Neutrophil (primary cell): ENCODE results near the gene CHCHD6.

Experiments
- H3K27ac ChIP-seq: fragments of 200-600 bp; sonication (generic); 2 replicates; pipeline ENCODE4 v1.5.1; 2016; ENCODE audit warnings: mild to moderate bottlenecking, moderate library complexity
- H3K27me3 ChIP-seq: fragments of 200-600 bp; sonication (generic); 2 replicates; pipeline ENCODE4 v1.6.0; 2016; ENCODE audit warnings: mild to moderate bottlenecking
- H3K36me3 ChIP-seq: fragments of 200-600 bp; sonication (generic); 2 replicates; pipeline ENCODE4 v1.5.1; 2017
- H3K4me1 ChIP-seq, 2 experiments: fragments of 200-600 bp in 1 of 2; sonication (generic) in 1 of 2; 1 replicate in 1 of 2; 2 replicates in 1 of 2; pipeline versions ENCODE4 v1.5.1 to v1.6.1; 2013 to 2016; ENCODE audit warnings: low read depth in 1 of 2, low read length in 1 of 2, mild to moderate bottlenecking in 1 of 2, moderate library complexity in 1 of 2; ENCODE audit not compliant: control insufficient read depth in 1 of 2, insufficient read depth in 1 of 2
- H3K4me3 ChIP-seq, 2 experiments: fragments of 200-600 bp in 1 of 2; sonication (generic) in 1 of 2; 1 replicate in 1 of 2; 2 replicates in 1 of 2; pipeline ENCODE4 v1.5.1; 2013 to 2016; ENCODE audit warnings: low read depth in 1 of 2, low read length in 1 of 2, mild to moderate bottlenecking in 1 of 2, moderate library complexity in 1 of 2
- H3K9me3 ChIP-seq: fragments of 200-600 bp; sonication (generic); 2 replicates; pipeline ENCODE4 v1.5.1; 2016
- TF ChIP-seq, protein P1 (sequence below): fragments of 200-600 bp; sonication (generic); IDR thresholded peaks from 2 replicates; pipeline ENCODE4 v1.5.1; 2016; ENCODE audit warnings: antibody characterized with exemption

Gene CHCHD6

DNA sequence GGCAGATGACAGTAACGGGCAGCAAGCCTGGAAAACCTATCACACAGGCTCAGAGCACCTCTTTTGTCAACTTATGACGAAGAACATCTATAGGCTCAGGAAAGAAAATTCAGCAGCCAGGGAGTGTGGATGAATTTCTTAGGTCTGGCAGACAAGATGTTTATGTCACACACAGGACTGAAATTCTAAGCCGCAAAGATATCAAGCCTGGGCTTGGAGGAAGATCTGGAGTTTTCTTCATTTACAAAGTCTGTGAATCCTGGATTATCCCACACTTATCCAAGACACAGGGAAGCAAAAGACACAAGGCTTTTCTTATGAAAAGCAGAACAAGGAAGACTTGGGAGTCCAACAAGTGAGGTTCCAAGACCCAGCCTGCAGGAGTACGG, 23.4 kb upstream of the CHCHD6 start:
- Histone ChIP-seq H3K27ac (no peak overlapping the region), H3K4me1 (peaks cover 0 to 4% of the 10 kb centered on the region in 2 experiments), H3K36me3 (no peaks in the 10 kb centered on the region), H3K9me3 (no peaks in the 10 kb centered on the region), H3K27me3 (peaks cover 63% of the 10 kb centered on the region), H3K4me3 (no peak overlapping the region)
- TF ChIP-seq, protein P1, sequence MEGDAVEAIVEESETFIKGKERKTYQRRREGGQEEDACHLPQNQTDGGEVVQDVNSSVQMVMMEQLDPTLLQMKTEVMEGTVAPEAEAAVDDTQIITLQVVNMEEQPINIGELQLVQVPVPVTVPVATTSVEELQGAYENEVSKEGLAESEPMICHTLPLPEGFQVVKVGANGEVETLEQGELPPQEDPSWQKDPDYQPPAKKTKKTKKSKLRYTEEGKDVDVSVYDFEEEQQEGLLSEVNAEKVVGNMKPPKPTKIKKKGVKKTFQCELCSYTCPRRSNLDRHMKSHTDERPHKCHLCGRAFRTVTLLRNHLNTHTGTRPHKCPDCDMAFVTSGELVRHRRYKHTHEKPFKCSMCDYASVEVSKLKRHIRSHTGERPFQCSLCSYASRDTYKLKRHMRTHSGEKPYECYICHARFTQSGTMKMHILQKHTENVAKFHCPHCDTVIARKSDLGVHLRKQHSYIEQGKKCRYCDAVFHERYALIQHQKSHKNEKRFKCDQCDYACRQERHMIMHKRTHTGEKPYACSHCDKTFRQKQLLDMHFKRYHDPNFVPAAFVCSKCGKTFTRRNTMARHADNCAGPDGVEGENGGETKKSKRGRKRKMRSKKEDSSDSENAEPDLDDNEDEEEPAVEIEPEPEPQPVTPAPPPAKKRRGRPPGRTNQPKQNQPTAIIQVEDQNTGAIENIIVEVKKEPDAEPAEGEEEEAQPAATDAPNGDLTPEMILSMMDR, result no peak

DNA sequence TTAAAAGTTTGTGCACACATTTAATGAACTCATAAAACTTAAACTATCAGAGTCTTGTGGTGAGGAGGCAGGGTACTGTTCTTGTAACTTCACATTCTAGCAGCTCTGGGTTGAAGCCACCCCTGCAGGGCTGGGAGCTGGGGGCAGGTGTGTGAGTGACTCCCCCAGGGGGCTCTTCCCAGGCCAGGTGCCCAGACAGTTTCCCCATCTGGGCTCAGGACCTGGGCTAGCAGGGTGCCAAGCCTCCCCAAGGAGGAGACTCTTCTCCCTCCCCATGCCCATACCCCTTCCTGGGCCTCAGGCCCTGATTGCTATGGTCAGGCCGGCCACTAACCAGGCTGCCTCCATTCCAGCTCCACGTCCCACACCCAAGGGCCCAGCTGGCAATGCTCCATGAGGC, 22.0 kb upstream of the CHCHD6 start:
- Histone ChIP-seq H3K4me1 (peaks cover 0 to 4% of the 10 kb centered on the region in 2 experiments), H3K36me3 (no peaks in the 10 kb centered on the region), H3K27me3 (peaks cover 56% of the 10 kb centered on the region), H3K9me3 (no peaks in the 10 kb centered on the region), H3K4me3 (no peak overlapping the region), H3K27ac (no peak overlapping the region)
- TF ChIP-seq, protein P1, result no peak

DNA sequence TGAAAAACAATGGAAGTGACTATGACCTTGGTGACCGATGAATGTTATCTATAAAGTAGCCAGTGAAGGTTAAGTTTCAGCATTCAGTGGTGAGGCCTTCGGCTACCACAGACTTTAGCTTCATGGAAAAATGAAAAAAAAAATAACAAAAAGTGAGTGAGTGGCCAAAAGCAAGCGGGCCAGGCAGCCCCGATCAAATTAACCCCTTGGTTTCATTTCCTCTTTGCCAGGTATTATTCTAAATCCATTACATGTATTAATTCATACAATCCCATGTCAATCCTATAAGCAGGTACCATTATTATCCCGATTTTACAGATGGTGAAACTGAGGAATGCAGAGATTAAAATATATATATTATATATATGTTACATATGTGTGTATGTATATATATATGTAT, 21.0 kb upstream of the CHCHD6 start:
- Histone ChIP-seq H3K4me3 (no peak overlapping the region), H3K27ac (no peak overlapping the region), H3K9me3 (no peaks in the 10 kb centered on the region), H3K27me3 (peaks cover 46% of the 10 kb centered on the region), H3K4me1 (peaks cover 0 to 4% of the 10 kb centered on the region in 2 experiments), H3K36me3 (no peaks in the 10 kb centered on the region)
- TF ChIP-seq, protein P1, result no peak

DNA sequence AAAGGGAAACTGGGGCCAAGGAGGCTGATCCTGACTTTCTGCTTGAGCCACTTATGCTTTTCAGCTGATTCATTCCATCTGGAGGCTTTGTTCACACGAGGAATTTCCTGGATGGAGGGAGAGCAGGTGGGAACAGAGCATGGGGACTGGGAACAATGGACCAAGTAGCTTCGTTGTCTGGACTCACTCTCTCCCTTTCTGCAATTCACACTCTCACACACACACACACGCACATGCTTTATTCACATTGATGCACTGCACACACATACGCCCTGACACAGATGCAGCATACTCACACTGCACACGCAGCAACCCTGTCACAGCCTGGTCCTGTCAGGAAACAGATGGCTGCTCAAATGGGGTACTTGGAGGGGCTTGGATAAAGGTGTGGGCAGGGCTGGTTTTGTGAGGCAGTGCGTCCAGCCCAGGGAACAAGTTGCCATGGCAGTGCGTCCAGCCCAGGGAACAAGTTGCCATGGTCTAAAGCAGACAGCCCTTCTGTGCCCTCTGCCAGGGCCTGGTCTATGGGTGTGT, 19.8 kb upstream of the CHCHD6 start:
- Histone ChIP-seq H3K36me3 (no peaks in the 10 kb centered on the region), H3K9me3 (no peaks in the 10 kb centered on the region), H3K4me1 (no peaks in the 10 kb centered on the region), H3K27ac (no peak overlapping the region), H3K4me3 (no peak overlapping the region), H3K27me3 (peaks cover 39% of the 10 kb centered on the region)
- TF ChIP-seq, protein P1, result no peak

DNA sequence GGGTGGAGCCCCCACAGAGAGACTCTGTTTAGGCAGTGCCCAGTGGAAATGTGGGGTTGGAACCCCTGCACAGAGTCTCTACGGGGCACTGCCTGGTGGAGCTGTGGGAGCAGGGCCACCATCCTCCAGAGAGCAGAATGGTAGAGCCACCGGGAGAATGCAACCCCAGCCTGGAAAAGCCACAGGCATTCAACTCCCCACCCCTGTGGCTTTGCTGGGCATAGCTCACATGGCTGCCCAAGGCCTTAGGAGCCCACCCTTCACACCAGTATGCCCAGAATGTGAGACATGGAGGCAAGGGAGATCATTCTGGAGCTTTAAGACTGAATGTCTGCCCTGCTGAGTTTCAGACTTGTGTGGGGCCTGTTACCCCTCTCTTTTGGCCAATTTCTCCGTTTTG, 19.0 kb upstream of the CHCHD6 start:
- H3K27ac ChIP-seq, result no peak overlapping the region
- no peaks in the 10 kb centered on the region for H3K36me3 ChIP-seq
- H3K4me3 ChIP-seq, result no peak overlapping the region
- peaks cover 36% of the 10 kb centered on the region for H3K27me3 ChIP-seq
- H3K4me1 ChIP-seq, result no peaks in the 10 kb centered on the region
- no peaks in the 10 kb centered on the region for H3K9me3 ChIP-seq
- TF ChIP-seq, protein P1, result no peak

DNA sequence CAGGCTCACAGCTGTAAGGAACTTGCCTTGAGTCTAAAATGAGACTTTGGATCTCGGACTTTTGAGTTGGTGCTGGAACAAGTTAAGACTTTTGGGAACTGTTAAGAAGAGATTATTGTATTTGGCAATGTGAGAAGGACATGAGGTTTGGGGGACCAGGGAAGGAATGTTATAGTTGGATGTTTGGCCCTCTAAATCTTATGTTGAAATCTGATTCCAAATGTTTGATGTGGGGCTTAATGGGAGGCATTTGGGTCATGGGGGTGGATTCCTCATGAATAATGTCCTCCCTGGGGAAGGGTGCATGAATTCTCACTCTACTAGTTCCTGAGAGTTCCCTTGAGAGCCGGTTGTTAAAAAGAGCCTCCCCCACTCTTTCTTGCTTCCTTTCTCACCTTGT, 18.5 kb upstream of the CHCHD6 start:
- Histone ChIP-seq H3K27me3 (peaks cover 35% of the 10 kb centered on the region), H3K9me3 (no peaks in the 10 kb centered on the region), H3K36me3 (no peaks in the 10 kb centered on the region), H3K27ac (no peak overlapping the region), H3K4me1 (no peaks in the 10 kb centered on the region), H3K4me3 (no peak overlapping the region)
- TF ChIP-seq, protein P1, result no peak
